ENCODE results near the gene MAP2.

MAP2 gene

DNA sequence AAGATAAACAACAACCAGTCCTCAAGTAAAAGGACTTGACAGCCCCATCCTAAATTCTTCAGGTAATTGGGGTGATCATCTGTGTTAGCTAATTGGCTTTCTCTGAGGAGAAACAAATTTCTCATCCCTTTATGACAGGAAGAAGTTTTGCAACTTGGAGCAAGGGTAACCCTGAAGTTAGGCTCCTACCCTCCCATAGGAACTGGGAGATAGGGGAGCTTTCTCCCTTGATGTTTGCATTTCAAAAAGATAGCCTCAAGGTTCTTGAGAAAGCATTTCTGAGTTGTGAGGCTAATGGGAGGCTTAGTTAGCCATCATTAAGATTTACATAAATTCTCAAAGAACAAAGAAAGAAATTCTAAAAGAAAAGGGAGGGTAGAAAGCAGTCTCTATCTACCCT lies 95.4 kb downstream of the MAP2 start:
- DNase-seq, result no peak
- H2BK5ac ChIP-seq (ENCODE audit: low read depth, low read length, poor library complexity, severe bottlenecking), result no peak overlapping the region
- no peak overlapping the region for H2BK12ac ChIP-seq (ENCODE audit: low read length in 2 of 2)

DNA sequence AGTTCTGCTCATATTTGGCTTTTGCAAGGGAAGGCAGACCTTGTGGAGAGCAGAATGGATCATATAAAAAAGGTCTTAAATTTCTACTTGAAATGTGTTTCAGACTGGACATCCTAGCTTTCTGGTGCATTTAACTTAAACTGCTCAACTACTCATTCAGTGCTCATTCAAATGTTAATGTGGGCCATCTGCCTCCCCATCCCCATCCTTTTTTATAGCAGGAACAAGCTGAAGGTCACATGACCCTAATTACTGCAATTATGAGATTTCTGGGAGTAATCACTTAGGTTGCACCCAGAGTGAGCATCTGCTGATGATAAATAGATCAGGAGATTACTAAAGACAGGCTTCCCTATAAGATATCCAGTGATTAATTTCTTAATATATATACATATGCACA lies 96.1 kb downstream of the MAP2 start:
- H3K4ac ChIP-seq (ENCODE audit: low read depth in 1 of 2, low read length in 2 of 2), result no peak overlapping the region
- no peak for DNase-seq

More for the DNA sequence above, 95.4 kb downstream of the MAP2 start:
- H3K9me3 ChIP-seq (ENCODE audit: control insufficient read depth, low read length), result no peaks in the 10 kb centered on the region
- no peak overlapping the region for H4K8ac ChIP-seq (ENCODE audit: low read length)
- no peak overlapping the region for H2BK15ac ChIP-seq (ENCODE audit: low read depth, poor library complexity, severe bottlenecking)
- no peaks in the 10 kb centered on the region for H3K79me1 ChIP-seq (replicated peaks; ENCODE audit: low read length, poor library complexity, severe bottlenecking)
- no peak overlapping the region for H3K4me3 ChIP-seq (ENCODE audit: insufficient read depth in 1 of 2, low read depth in 1 of 2, low read length in 2 of 2)
- no peak overlapping the region for H2AK5ac ChIP-seq (ENCODE audit: low read length, severe bottlenecking)
- H3K27me3 ChIP-seq (ENCODE audit: control insufficient read depth in 1 of 2, insufficient read depth in 1 of 2, low read length in 2 of 2), result no peaks in the 10 kb centered on the region
- no peaks in the 10 kb centered on the region for H3K36me3 ChIP-seq (ENCODE audit: control insufficient read depth in 1 of 2, insufficient read depth in 2 of 2, low read depth in 1 of 2, low read length in 2 of 2)
- H3K18ac ChIP-seq (ENCODE audit: low read depth in 1 of 2, low read length in 2 of 2), result no peak overlapping the region
- no peak overlapping the region for H3K9ac ChIP-seq (ENCODE audit: low read length)
- H2AFZ ChIP-seq (ENCODE audit: low read depth, low read length), result no peak overlapping the region
- no peaks in the 10 kb centered on the region for H3K4me1 ChIP-seq (ENCODE audit: control insufficient read depth, insufficient read depth, low read depth, low read length)
- H3K23ac ChIP-seq (ENCODE audit: low read length in 2 of 2), result no peak overlapping the region
- H3K4ac ChIP-seq (ENCODE audit: low read depth in 1 of 2, low read length in 2 of 2), result no peak overlapping the region
- no peak overlapping the region for H3K27ac ChIP-seq (ENCODE audit: low read length, poor library complexity, severe bottlenecking)
- H2BK120ac ChIP-seq (ENCODE audit: low read depth, low read length), result no peak overlapping the region
- no peak overlapping the region for H3K4me2 ChIP-seq (ENCODE audit: low read length, poor library complexity, severe bottlenecking)
- H3K14ac ChIP-seq (ENCODE audit: low read length in 2 of 2), result no peak overlapping the region
- H4K91ac ChIP-seq (ENCODE audit: low read length), result no peak overlapping the region

GRCh38 chr2:209523041-209523740 lies 99.3 kb downstream of the MAP2 start:
- H2BK120ac ChIP-seq (ENCODE audit: low read depth, low read length), result no peak overlapping the region
- no peak overlapping the region for H3K27ac ChIP-seq (ENCODE audit: low read length, poor library complexity, severe bottlenecking)
- no peak for DNase-seq
- 79% methylated on average over 5 of the region's 8 CpGs for WGBS
- H2BK5ac ChIP-seq (ENCODE audit: low read depth, low read length, poor library complexity, severe bottlenecking), result no peak overlapping the region
- no peak overlapping the region for H2AFZ ChIP-seq (ENCODE audit: low read depth, low read length)
- H4K8ac ChIP-seq (ENCODE audit: low read length), result no peak overlapping the region
- H3K79me1 ChIP-seq (replicated peaks; ENCODE audit: low read length, poor library complexity, severe bottlenecking), result no peaks in the 10 kb centered on the region
- no peak overlapping the region for H3K4me3 ChIP-seq (ENCODE audit: insufficient read depth in 1 of 2, low read depth in 1 of 2, low read length in 2 of 2)
- no peaks in the 10 kb centered on the region for H3K27me3 ChIP-seq (ENCODE audit: control insufficient read depth in 1 of 2, insufficient read depth in 1 of 2, low read length in 2 of 2)
- H3K36me3 ChIP-seq (ENCODE audit: control insufficient read depth in 1 of 2, insufficient read depth in 2 of 2, low read depth in 1 of 2, low read length in 2 of 2), result no peaks in the 10 kb centered on the region
- no peak overlapping the region for H3K14ac ChIP-seq (ENCODE audit: low read length in 2 of 2)
- no peak overlapping the region for H2BK15ac ChIP-seq (ENCODE audit: low read depth, poor library complexity, severe bottlenecking)
- no peak overlapping the region for H3K4me2 ChIP-seq (ENCODE audit: low read length, poor library complexity, severe bottlenecking)
- no peak overlapping the region for H3K18ac ChIP-seq (ENCODE audit: low read depth in 1 of 2, low read length in 2 of 2)
- no peaks in the 10 kb centered on the region for H3K9me3 ChIP-seq (ENCODE audit: control insufficient read depth, low read length)
- peaks cover 1% of the 10 kb centered on the region for H3K4me1 ChIP-seq (ENCODE audit: control insufficient read depth, insufficient read depth, low read depth, low read length)
- no peak overlapping the region for H2AK5ac ChIP-seq (ENCODE audit: low read length, severe bottlenecking)
- H4K91ac ChIP-seq (ENCODE audit: low read length), result no peak overlapping the region
- no peak overlapping the region for H3K23ac ChIP-seq (ENCODE audit: low read length in 2 of 2)
- no peak overlapping the region for H3K9ac ChIP-seq (ENCODE audit: low read length)
- no peak overlapping the region for H2BK12ac ChIP-seq (ENCODE audit: low read length in 2 of 2)
- no peak overlapping the region for H3K4ac ChIP-seq (ENCODE audit: low read depth in 1 of 2, low read length in 2 of 2)

More for the DNA sequence above, 96.1 kb downstream of the MAP2 start:
- Histone ChIP-seq H3K9me3 (ENCODE audit: control insufficient read depth, low read length) (no peaks in the 10 kb centered on the region), H2BK15ac (ENCODE audit: low read depth, poor library complexity, severe bottlenecking) (no peak overlapping the region), H2BK120ac (ENCODE audit: low read depth, low read length) (no peak overlapping the region), H4K91ac (ENCODE audit: low read length) (no peak overlapping the region), H2AK5ac (ENCODE audit: low read length, severe bottlenecking) (no peak overlapping the region), H3K36me3 (ENCODE audit: control insufficient read depth in 1 of 2, insufficient read depth in 2 of 2, low read depth in 1 of 2, low read length in 2 of 2) (no peaks in the 10 kb centered on the region), H3K27ac (ENCODE audit: low read length, poor library complexity, severe bottlenecking) (no peak overlapping the region), H3K18ac (ENCODE audit: low read depth in 1 of 2, low read length in 2 of 2) (no peak overlapping the region), H4K8ac (ENCODE audit: low read length) (no peak overlapping the region), H3K14ac (ENCODE audit: low read length in 2 of 2) (no peak overlapping the region), H3K9ac (ENCODE audit: low read length) (no peak overlapping the region), H2BK12ac (ENCODE audit: low read length in 2 of 2) (no peak overlapping the region), H3K27me3 (ENCODE audit: control insufficient read depth in 1 of 2, insufficient read depth in 1 of 2, low read length in 2 of 2) (no peaks in the 10 kb centered on the region), H2AFZ (ENCODE audit: low read depth, low read length) (no peak overlapping the region), H3K79me1 (replicated peaks; ENCODE audit: low read length, poor library complexity, severe bottlenecking) (no peaks in the 10 kb centered on the region), H3K23ac (ENCODE audit: low read length in 2 of 2) (no peak overlapping the region), H3K4me2 (ENCODE audit: low read length, poor library complexity, severe bottlenecking) (no peak overlapping the region), H3K4me3 (ENCODE audit: insufficient read depth in 1 of 2, low read depth in 1 of 2, low read length in 2 of 2) (no peak overlapping the region), H3K4me1 (ENCODE audit: control insufficient read depth, insufficient read depth, low read depth, low read length) (no peaks in the 10 kb centered on the region), H2BK5ac (ENCODE audit: low read depth, low read length, poor library complexity, severe bottlenecking) (no peak overlapping the region)

DNA sequence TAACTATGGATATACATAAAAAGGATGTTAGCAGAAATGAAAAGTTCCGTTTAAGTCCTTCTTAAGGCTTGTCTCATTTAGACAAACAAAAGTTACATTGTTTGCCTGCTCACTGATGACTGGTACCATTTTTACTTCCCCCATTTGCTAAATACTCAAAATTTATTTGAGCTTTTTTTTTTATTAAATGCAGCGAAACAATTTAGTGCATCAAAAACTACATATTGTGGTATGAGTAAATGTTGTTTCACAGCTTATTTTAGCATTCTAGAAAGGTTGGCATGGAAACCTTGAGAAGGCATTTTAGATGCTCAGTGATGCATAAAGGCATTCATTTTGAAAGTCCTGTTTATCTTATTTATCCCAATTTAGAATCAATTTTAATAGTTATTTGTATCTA lies 100.0 kb downstream of the MAP2 start:
- H4K8ac ChIP-seq (ENCODE audit: low read length), result no peak overlapping the region
- H3K18ac ChIP-seq (ENCODE audit: low read depth in 1 of 2, low read length in 2 of 2), result no peak overlapping the region
- H3K14ac ChIP-seq (ENCODE audit: low read length in 2 of 2), result no peak overlapping the region
- no peaks in the 10 kb centered on the region for H3K27me3 ChIP-seq (ENCODE audit: control insufficient read depth in 1 of 2, insufficient read depth in 1 of 2, low read length in 2 of 2)
- H3K36me3 ChIP-seq (ENCODE audit: control insufficient read depth in 1 of 2, insufficient read depth in 2 of 2, low read depth in 1 of 2, low read length in 2 of 2), result no peaks in the 10 kb centered on the region
- no peaks in the 10 kb centered on the region for H3K79me1 ChIP-seq (replicated peaks; ENCODE audit: low read length, poor library complexity, severe bottlenecking)
- H3K4ac ChIP-seq (ENCODE audit: low read depth in 1 of 2, low read length in 2 of 2), result no peak overlapping the region
- DNase-seq, result no peak
- H3K9me3 ChIP-seq (ENCODE audit: control insufficient read depth, low read length), result no peaks in the 10 kb centered on the region
- H3K4me3 ChIP-seq (ENCODE audit: insufficient read depth in 1 of 2, low read depth in 1 of 2, low read length in 2 of 2), result no peak overlapping the region
- 100% methylated on average over 2 of the region's 2 CpGs for WGBS
- no peak overlapping the region for H2AFZ ChIP-seq (ENCODE audit: low read depth, low read length)
- no peak overlapping the region for H3K9ac ChIP-seq (ENCODE audit: low read length)
- no peak overlapping the region for H3K4me2 ChIP-seq (ENCODE audit: low read length, poor library complexity, severe bottlenecking)
- H3K27ac ChIP-seq (ENCODE audit: low read length, poor library complexity, severe bottlenecking), result no peak overlapping the region
- no peak overlapping the region for H4K91ac ChIP-seq (ENCODE audit: low read length)
- no peak overlapping the region for H2BK5ac ChIP-seq (ENCODE audit: low read depth, low read length, poor library complexity, severe bottlenecking)
- H2BK12ac ChIP-seq (ENCODE audit: low read length in 2 of 2), result no peak overlapping the region
- H3K23ac ChIP-seq (ENCODE audit: low read length in 2 of 2), result no peak overlapping the region
- no peak overlapping the region for H2BK15ac ChIP-seq (ENCODE audit: low read depth, poor library complexity, severe bottlenecking)
- H2BK120ac ChIP-seq (ENCODE audit: low read depth, low read length), result no peak overlapping the region
- H2AK5ac ChIP-seq (ENCODE audit: low read length, severe bottlenecking), result no peak overlapping the region
- H3K4me1 ChIP-seq (ENCODE audit: control insufficient read depth, insufficient read depth, low read depth, low read length), result peaks cover 1% of the 10 kb centered on the region
